H1 (cell line): ENCODE measurements around the gene AMOTL2. TPM values are rescaled to one million over a fixed set of nuclear protein-coding genes. Genes with fewer than 3 reads are reported as not detected.

Source experiments
- CHD7 ChIP-seq: fragments of 300-600 bp; sonication (generic); IDR thresholded peaks from 2 replicates; pipeline ENCODE4 v1.7.1; 2012; ENCODE audit warnings: low read length, moderate library complexity, mild to moderate bottlenecking, inconsistent platforms; ENCODE audit not compliant: insufficient replicate concordance
- E2F6 ChIP-seq: IDR thresholded peaks from 2 replicates; pipeline ENCODE4 v1.6.1; 2012; ENCODE audit warnings: inconsistent platforms
- GABPA ChIP-seq: IDR thresholded peaks from 2 replicates; pipeline ENCODE4 v1.6.1; 2011; ENCODE audit warnings: mild to moderate bottlenecking, low read length, moderate library complexity, borderline replicate concordance; ENCODE audit not compliant: insufficient read depth
- JUND ChIP-seq: IDR thresholded peaks from 2 replicates; pipeline ENCODE4 v1.6.1; 2011; ENCODE audit warnings: mild to moderate bottlenecking, improper control_type of control experiment, low read length
- KDM5A ChIP-seq: fragments of 200-600 bp; IDR thresholded peaks from 2 replicates; pipeline ENCODE4 v1.7.1; 2012; ENCODE audit warnings: mild to moderate bottlenecking, low read length, inconsistent platforms, mixed read lengths
- NANOG ChIP-seq: IDR thresholded peaks from 2 replicates; pipeline ENCODE4 v1.6.1; 2011; ENCODE audit warnings: low read length, low read depth, mild to moderate bottlenecking, inconsistent platforms; ENCODE audit not compliant: insufficient read depth, poor library complexity, severe bottlenecking
- POLR2A ChIP-seq, 2 experiments: IDR thresholded peaks; 1 replicate in 1 of 2; 2 replicates in 1 of 2; pipeline ENCODE4 v1.6.1; 2011; ENCODE audit warnings: low read depth in 2 of 2, low read length in 2 of 2, mild to moderate bottlenecking in 2 of 2; ENCODE audit errors: control extremely low read depth in 1 of 2
- RNF2 ChIP-seq: fragments of 200-900, 300-1000 bp; sonication (generic); IDR thresholded peaks from 2 replicates; pipeline ENCODE4 v1.7.1; 2016; ENCODE audit warnings: borderline replicate concordance, low read depth, mild to moderate bottlenecking, antibody characterized with exemption, low read length; ENCODE audit not compliant: poor library complexity, severe bottlenecking; ENCODE audit errors: missing control alignments
- RXRA ChIP-seq: IDR thresholded peaks from 2 replicates; pipeline ENCODE4 v1.6.1; 2011; ENCODE audit warnings: low read depth, mild to moderate bottlenecking, low read length, moderate library complexity; ENCODE audit not compliant: insufficient read depth
- SIRT6 ChIP-seq: IDR thresholded peaks from one replicate; pipeline ENCODE4 v1.7.1; 2012; ENCODE audit warnings: low read length, inconsistent platforms
- SP2 ChIP-seq: IDR thresholded peaks from 2 replicates; pipeline ENCODE4 v1.6.1; 2012; ENCODE audit warnings: mild to moderate bottlenecking, low read length, inconsistent platforms
- polyA plus RNA-seq, 7 experiments: library from polyadenylated mRNA; depleted of rRNA in 3 of 7; stranded (reverse) in 5 of 7; unstranded in 2 of 7; fragments of >200 nt in 5 of 7; fragments of 200-250 nt in 2 of 7; gene quantifications; 1 replicate in 5 of 7; 2 replicates in 1 of 7; 4 replicates in 1 of 7; pipeline versions ENCODE4 v1.2.1 to v1.2.3, GENCODE V29; 2011 to 2013; ENCODE audit warnings: missing spikeins in 2 of 7, mixed read lengths in 2 of 7
- total RNA-seq: library from RNA; stranded (reverse); fragmentation: NEBNext Ultra II Directional; extraction: Animal tissue kit (Norgen Biotek cat#: 25700); gene quantifications from 2 replicates; pipeline ENCODE4 v1.2.1, GENCODE V29; 2021

The AMOTL2 gene
- total and polyA plus RNA-seq, 2 of the 8 experiments (the other 6 are each of a cell fraction or from before 2014, with no cell fraction given): 19.0 to 63.7 TPM

- no peak for TF ChIP-seq CHD7
- no peak for TF ChIP-seq SIRT6
- no peak for TF ChIP-seq SP2
- TF ChIP-seq NANOG: no peak
- TF ChIP-seq POLR2A (IDR thresholded peaks at IDR 0.05; ENCODE audit: control extremely low read depth in 1 of 2, low read depth in 2 of 2, low read length in 2 of 2): no peak
- no peak for TF ChIP-seq RNF2
- no peak for TF ChIP-seq KDM5A
- TF ChIP-seq E2F6: no peak
- TF ChIP-seq RXRA: no peak
- TF ChIP-seq GABPA: no peak
- no peak for TF ChIP-seq JUND
These were observed 4.6 kb upstream of the AMOTL2 start (continued) for GRCh38 chr3:134378818-134379217.
